C4-2B (cell line): ENCODE measurements around the gene PFN1.

Experiments
- H3K27ac ChIP-seq: fragments of 450-650 bp; 2 replicates; pipeline ENCODE4 v1.5.1; 2017
- ZFX ChIP-seq: fragments of 450-650 bp; IDR thresholded peaks from 2 replicates; pipeline ENCODE4 v1.6.1; 2017
- TF ChIP-seq, protein P1 (sequence below): fragments of 450-650 bp; conservative IDR thresholded peaks from 2 replicates; pipeline ENCODE4 v1.5.1; 2017; ENCODE audit warnings: mild to moderate bottlenecking

The PFN1 gene

DNA sequence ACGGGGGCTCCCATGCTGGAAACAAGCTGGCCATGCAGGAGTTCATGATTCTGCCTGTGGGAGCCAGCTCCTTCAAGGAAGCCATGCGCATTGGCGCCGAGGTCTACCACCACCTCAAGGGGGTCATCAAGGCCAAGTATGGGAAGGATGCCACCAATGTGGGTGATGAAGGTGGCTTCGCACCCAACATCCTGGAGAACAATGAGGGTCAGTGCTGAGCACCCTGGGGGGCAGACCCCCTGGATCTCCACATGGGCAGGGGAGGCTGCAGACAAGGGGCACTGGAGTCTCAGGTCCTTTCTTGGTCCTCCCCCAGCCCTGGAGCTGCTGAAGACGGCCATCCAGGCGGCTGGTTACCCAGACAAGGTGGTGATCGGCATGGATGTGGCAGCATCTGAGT is 6.8 kb upstream of the PFN1 start:
- TF ChIP-seq, protein P1, sequence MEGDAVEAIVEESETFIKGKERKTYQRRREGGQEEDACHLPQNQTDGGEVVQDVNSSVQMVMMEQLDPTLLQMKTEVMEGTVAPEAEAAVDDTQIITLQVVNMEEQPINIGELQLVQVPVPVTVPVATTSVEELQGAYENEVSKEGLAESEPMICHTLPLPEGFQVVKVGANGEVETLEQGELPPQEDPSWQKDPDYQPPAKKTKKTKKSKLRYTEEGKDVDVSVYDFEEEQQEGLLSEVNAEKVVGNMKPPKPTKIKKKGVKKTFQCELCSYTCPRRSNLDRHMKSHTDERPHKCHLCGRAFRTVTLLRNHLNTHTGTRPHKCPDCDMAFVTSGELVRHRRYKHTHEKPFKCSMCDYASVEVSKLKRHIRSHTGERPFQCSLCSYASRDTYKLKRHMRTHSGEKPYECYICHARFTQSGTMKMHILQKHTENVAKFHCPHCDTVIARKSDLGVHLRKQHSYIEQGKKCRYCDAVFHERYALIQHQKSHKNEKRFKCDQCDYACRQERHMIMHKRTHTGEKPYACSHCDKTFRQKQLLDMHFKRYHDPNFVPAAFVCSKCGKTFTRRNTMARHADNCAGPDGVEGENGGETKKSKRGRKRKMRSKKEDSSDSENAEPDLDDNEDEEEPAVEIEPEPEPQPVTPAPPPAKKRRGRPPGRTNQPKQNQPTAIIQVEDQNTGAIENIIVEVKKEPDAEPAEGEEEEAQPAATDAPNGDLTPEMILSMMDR = no peak
- no peak overlapping the region for H3K27ac ChIP-seq

DNA sequence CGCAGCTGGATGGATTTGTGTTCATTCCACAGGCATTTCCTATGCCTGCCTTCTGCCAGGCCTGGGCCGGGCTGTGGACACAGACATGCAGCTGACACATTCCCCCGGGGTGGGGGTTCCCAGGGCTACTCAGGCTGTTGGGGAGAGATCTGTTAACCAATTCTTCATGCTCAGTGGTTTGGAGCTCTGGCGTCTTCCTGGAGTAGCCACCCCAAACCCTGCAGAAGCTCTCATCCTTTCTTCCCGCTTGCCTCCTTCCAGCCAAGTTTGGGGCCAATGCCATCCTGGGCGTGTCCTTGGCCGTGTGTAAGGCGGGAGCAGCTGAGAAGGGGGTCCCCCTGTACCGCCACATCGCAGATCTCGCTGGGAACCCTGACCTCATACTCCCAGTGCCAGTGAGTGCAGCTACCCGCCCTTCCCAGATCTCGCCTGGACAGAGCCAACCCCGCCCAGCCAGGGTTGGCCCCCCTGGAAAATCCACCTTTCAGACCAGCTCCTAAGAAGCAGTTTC is 5.2 kb upstream of the PFN1 start:
- no peak overlapping the region for H3K27ac ChIP-seq
- TF ChIP-seq, protein P1 = no peak
- no peak for TF ChIP-seq ZFX

DNA sequence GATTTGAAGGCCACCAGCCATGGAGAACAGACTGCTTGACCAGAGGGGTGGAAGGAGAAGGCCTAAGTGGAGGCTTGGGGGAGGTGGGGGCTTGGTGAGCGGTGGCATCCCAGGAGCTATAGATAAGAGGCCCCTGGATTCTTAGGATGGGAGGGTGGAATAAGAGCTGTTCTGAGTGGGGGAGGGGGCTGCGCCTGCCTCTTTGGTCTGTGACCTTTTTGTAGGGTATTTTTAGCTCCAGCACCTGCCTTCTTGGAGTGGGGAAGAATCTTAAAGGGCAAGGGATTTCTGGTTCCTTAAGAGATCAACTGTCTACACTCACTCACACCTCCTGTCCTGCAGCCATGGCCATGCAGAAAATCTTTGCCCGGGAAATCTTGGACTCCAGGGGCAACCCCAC is 3.2 kb upstream of the PFN1 start:
- H3K27ac ChIP-seq = no peak overlapping the region; the same call in 1 of the 2 replicates
- TF ChIP-seq ZFX = no peak
- TF ChIP-seq, protein P1 = no peak

DNA sequence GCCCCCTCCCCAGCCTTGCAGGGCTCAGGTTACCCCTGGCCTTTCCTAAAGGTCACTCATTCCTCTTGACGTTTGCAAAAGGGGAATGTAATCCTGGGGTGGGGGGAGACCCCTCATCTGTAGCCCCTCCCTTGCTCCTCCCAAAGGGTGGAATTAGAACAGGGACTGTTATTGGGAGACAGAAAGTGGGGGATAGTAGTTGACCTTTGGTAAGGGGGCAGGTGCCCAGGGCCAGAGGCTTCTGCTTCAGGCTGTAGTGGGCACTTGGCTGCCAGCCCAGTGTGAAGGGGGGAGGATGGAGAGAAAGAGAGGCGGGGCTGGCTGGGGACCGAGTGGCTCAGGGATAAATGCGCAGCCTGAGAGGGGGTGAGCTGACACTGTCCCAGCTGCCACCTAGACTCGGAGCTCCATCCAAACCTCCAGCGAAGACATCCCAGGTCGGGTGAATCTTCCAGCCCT is 2.4 kb upstream of the PFN1 start, which contains the start of gene ENO3:
ENO3 (plus strand) TSS at position 374 of the 459 bp plus-strand sequence. CDS start 711 bp downstream, outside the sequence.
- TF ChIP-seq ZFX = no peak
- TF ChIP-seq, protein P1 = no peak
- peak within 1 kb of the TSS; percentile 100 for H3K27ac ChIP-seq

DNA sequence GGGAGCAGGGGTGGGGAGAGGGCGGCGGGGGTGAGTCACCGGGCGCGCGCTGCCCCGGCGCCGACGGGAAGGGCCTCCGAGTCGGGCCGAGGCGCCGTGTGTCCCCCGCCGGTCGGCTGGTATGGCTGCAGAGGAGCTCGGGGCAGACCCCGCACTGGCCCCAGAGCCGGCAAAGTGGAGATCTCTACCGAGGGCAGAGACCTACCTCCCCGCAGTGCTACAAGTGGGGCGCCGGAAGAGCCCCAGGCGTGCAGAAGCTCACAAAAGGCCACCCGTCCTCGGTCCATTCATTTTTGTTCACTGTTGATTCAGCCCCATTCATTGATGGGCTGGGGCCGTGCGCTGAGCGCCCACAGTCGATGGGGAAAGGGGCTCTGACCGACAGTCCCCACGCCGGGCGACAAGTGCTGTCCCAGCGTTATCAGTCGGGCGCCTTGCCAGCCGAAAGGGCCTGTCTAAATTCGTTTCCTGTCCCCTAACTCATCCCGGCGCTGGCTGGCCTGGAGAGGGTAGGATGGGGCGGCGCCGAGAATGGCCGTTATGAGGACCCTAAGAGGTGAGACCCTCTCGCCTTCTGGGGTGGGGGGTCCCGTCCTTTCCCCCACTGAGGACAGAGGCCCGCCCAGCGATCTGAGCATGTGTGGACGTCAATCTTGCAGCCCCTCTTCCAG is 1.9 kb upstream of the PFN1 start:
- TF ChIP-seq, protein P1 = no peak
- TF ChIP-seq ZFX = peak; percentile 40; the same call in 1 of the 2 replicates
- peak overlapping the region; percentile 100 for H3K27ac ChIP-seq

DNA sequence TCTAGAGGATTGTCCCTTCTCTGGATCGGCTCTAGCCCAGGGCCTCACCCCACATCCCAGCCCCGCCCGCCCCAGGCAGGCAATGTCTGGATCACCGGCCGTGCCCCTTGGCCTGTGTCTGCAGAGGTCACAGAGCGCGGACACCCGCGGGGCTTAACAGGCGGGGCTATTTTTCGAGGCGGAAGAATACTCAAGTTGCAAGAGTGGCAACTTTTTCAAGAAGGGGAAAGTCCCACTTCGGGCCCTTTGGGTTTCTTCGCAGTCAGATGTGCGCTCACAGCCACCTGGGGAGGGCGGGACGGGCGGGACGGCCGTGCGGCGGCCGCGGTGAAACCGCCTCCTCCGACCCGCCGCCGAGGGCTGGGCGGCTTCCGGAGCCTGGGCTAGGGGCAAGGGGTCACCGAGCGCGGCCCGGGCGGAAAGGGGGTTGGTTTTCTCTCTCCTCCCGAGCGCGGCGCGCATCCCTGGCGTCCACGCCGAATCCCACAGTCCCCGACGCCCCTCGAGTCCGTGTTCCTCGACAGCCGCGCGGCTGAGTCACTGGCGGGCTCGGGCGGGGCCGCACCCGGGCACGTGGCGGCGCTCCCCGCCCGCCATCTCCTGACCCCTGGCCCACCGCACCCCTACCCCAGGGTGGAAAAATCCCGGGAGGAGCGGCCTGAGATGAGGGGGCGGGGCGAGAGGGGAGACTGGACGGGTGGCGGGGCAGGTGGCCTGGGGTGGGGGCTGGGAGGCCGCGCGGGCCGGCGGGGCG is 1.2 kb upstream of the PFN1 start:
- peak overlapping the region; percentile 100 for H3K27ac ChIP-seq
- no peak for TF ChIP-seq ZFX
- TF ChIP-seq, protein P1 = no peak

DNA sequence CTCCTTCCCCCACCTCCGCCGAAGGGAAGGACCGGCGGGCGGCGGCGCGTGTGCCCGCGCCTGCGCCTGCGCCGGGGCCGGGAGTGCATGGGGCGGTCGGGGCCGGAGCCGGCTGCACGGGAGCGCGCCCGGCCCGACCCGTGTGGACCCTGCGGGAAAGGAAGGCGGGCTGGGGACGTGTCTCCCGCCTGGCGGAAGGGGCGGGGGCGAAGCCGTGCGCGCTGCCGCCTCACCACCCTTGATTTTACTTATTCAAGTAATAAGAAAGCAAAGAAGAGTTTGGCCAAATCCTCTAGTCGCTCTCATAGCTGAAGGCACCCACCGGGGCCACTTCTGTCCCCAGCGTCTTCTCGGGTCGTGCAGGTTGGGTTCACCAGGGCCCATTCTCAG is 596 bp upstream of the PFN1 start:
- peak overlapping the region; percentile 100 for H3K27ac ChIP-seq
- no peak for TF ChIP-seq ZFX
- TF ChIP-seq, protein P1 = no peak
